Adrenal gland (tissue), 12 donors: ENCODE measurements around the gene AKR1A1. TPM values are rescaled to one million over a fixed set of nuclear protein-coding genes. Genes with fewer than 3 reads are reported as not detected.

Source experiments
- DNase-seq, 7 donors: peaks; one replicate each; pipeline ENCODE4 v3.0.0-alpha.2; 2019 to 2020
- H3K27ac ChIP-seq, 5 donors: fragments of 200-600 bp; sonication (generic) in 4 of 5; 1 replicate in 3 of 5; 2 replicates in 2 of 5; pipeline versions ENCODE4 v1.5.1 to v1.8.0; 2016 to 2020; ENCODE audit warnings: mild to moderate bottlenecking in 1 of 5
- H3K27me3 ChIP-seq: fragments of 200-600 bp; 2 replicates; pipeline ENCODE4 v1.8.0; 2021
- H3K36me3 ChIP-seq, 2 donors: fragments of 200-600 bp; replicated peaks in 1 of 2; 1 replicate in 1 of 2; 2 replicates in 1 of 2; pipeline versions ENCODE4 v1.5.1 to v1.8.0; 2018 to 2022
- H3K4me1 ChIP-seq, 2 donors: fragments of 200-600 bp; replicated peaks in 1 of 2; 1 replicate in 1 of 2; 2 replicates in 1 of 2; pipeline versions ENCODE4 v1.5.1 to v1.8.0; 2018 to 2021
- H3K4me3 ChIP-seq, 4 donors: fragments of 200-600 bp; sonication (generic) in 3 of 4; one replicate each; pipeline ENCODE4 v1.5.1; 2016 to 2018
- H3K9me3 ChIP-seq, 3 donors: fragments of 200-600 bp; sonication (generic) in 1 of 3; replicated peaks in 1 of 3; 1 replicate in 2 of 3; 2 replicates in 1 of 3; pipeline versions ENCODE4 v1.5.1 to v1.8.0; 2016 to 2021
- POLR2A ChIP-seq, 2 donors: fragments of 450-650 bp; IDR thresholded peaks; one replicate each; pipeline ENCODE4 v1.6.1; 2017; ENCODE audit warnings: antibody characterized with exemption in 2 of 2, mild to moderate bottlenecking in 2 of 2, moderate library complexity in 1 of 2
- WGBS, 4 donors: extraction: QIAGEN DNeasy Blood & Tissue Kit in 2 of 4; methylation state at CpG; one replicate each; pipeline versions ENCODE4 v1.1.5 to v1.1.7; 2013 to 2017; 5-methylcytosine and 5-hydroxymethylcytosine counted together
- intact Hi-C, 2 donors: fragments of 100-400 bp; cut with DNase I; formaldehyde crosslinking; loops; one replicate each; pipeline versions ENCODE4 v1.14.1 to v1.15.0; 2022 to 2023
- polyA plus RNA-seq, 3 donors: library from polyadenylated mRNA; stranded (reverse); fragments of 200-250 nt in 2 of 3; fragments of 350-450 nt in 1 of 3; fragmentation: Illumina TruSeq in 1 of 3; extraction: RNeasy Lipid Tissue Mini Kit (QIAGEN cat#74804) in 1 of 3; gene quantifications; one replicate each; pipeline ENCODE4 v1.2.3, GENCODE V29; 2013 to 2014
- total RNA-seq, 9 donors: library from RNA; depleted of rRNA in 4 of 9; stranded (reverse); fragments of >200 nt in 4 of 9; fragments of 120-200 nt in 1 of 9; fragmentation: NEBNext Ultra II Directional in 1 of 9; extraction: Animal tissue kit (Norgen Biotek cat#: 25700) in 1 of 9; gene quantifications; one replicate each; pipeline versions ENCODE4 v1.1.0 to v1.2.4, GENCODE V29; 2013 to 2023
- TF ChIP-seq, protein P1 (sequence below), 6 experiments: fragments of 450-650 bp in 4 of 6; fragments of 200-600 bp in 2 of 6; sonication (generic) in 1 of 6; IDR thresholded peaks; 1 replicate in 5 of 6; 2 replicates in 1 of 6; pipeline versions ENCODE4 v1.5.1 to v1.8.0; 2016 to 2021; ENCODE audit warnings: antibody characterized with exemption in 6 of 6, mild to moderate bottlenecking in 2 of 6, moderate library complexity in 1 of 6
- donor health status: healthy with polysubstance abuse.
- donor health status: Bipolar disorder and iron deficiency.
- donor health status: DM: yes; HTN: yes; CAD: no.
- donor health status: DM: no; HTN: no; CAD: no.
- donor health status: DM: no; HTN: no; CAD: no.
- donor health status: DM: yes; HTN: yes; CAD: no.

Gene AKR1A1
- total and polyA plus RNA-seq, 12 donors: 85.6 to 199 (median 119) TPM

DNA sequence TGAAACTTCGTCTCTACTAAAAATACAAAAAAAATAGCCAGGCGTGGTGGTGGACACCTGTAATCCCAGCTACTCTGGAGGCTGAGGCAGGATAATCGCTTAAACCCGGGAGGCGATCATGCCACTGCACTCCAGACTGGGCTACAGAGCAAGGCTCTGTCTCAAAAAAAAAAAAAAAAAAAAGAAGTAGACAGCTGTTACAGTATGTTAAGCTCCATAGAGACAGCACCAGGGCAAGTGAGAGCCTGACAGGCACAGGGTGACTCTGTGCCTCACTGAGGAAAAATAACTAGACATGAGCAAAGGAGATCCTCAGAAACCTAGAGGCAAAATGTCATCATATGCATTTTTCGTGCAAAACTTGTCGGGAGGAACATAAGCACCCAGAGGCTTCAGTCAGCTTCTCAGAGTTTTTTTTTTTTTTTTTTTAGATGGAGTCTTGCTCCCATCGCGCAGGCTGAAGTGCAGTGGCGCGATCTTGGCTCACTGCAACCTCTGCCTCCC is 19.9 kb upstream of the AKR1A1 start:
- no peaks in the 10 kb centered on the region for H3K9me3 ChIP-seq
- H3K27me3 ChIP-seq: no peaks in the 10 kb centered on the region
- H3K4me3 ChIP-seq: no peak overlapping the region
- WGBS, 4 donors: 89 to 95% (median 93%) methylated on average over 11 of the region's 11 CpGs
- no peaks in the 10 kb centered on the region for H3K36me3 ChIP-seq
- no peak for DNase-seq
- intact Hi-C loops: no loop called here
- TF ChIP-seq POLR2A (IDR thresholded peaks at IDR 0.05): no peak
- TF ChIP-seq, protein P1, sequence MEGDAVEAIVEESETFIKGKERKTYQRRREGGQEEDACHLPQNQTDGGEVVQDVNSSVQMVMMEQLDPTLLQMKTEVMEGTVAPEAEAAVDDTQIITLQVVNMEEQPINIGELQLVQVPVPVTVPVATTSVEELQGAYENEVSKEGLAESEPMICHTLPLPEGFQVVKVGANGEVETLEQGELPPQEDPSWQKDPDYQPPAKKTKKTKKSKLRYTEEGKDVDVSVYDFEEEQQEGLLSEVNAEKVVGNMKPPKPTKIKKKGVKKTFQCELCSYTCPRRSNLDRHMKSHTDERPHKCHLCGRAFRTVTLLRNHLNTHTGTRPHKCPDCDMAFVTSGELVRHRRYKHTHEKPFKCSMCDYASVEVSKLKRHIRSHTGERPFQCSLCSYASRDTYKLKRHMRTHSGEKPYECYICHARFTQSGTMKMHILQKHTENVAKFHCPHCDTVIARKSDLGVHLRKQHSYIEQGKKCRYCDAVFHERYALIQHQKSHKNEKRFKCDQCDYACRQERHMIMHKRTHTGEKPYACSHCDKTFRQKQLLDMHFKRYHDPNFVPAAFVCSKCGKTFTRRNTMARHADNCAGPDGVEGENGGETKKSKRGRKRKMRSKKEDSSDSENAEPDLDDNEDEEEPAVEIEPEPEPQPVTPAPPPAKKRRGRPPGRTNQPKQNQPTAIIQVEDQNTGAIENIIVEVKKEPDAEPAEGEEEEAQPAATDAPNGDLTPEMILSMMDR (IDR thresholded peaks at IDR 0.05): no peak
- H3K4me1 ChIP-seq: no peaks in the 10 kb centered on the region
- no peak overlapping the region for H3K27ac ChIP-seq

DNA sequence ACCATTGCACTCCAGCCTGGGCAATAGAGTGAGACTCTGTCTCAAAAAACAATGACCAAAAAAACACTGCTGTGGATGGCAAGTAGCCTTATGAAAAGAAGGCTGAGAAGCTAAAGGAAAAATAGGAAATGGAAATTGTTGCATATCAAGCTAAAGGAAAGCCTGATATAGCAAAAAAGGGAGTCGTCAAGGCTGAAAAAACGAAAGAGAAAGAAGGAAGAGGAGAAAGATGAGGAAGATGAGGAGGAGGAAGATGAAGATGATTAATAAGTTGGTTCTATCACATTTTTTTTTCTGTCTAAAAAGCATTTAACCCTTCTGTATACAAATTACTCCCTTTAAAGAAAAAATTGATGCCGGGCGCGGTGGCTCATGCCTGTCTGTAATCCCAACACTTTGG is 18.8 kb upstream of the AKR1A1 start:
- Histone ChIP-seq H3K4me1 (no peaks in the 10 kb centered on the region), H3K27ac (no peak overlapping the region), H3K4me3 (no peak overlapping the region), H3K9me3 (no peaks in the 10 kb centered on the region), H3K36me3 (no peaks in the 10 kb centered on the region), H3K27me3 (no peaks in the 10 kb centered on the region)
- DNase-seq: no peak
- 74 to 84% (median 82%) methylated on average over 5 of the region's 5 CpGs for WGBS, 4 donors
- TF ChIP-seq, protein P1 (IDR thresholded peaks at IDR 0.05): no peak
- no peak for TF ChIP-seq POLR2A (IDR thresholded peaks at IDR 0.05)
- intact Hi-C loops: no loop called here

GRCh38 chr1:45535988-45536766 is 14.4 kb upstream of the AKR1A1 start:
- H3K9me3 ChIP-seq: no peaks in the 10 kb centered on the region
- H3K4me3 ChIP-seq: no peak overlapping the region
- H3K27ac ChIP-seq: no peak overlapping the region
- no peaks in the 10 kb centered on the region for H3K27me3 ChIP-seq
- intact Hi-C loops: no loop called here
- no peaks in the 10 kb centered on the region for H3K4me1 ChIP-seq
- WGBS, 4 donors: 62 to 71% (median 67%) methylated on average over 6 of the region's 6 CpGs
- TF ChIP-seq POLR2A (IDR thresholded peaks at IDR 0.05): no peak
- TF ChIP-seq, protein P1 (IDR thresholded peaks at IDR 0.05): no peak
- DNase-seq: no peak
- no peaks in the 10 kb centered on the region for H3K36me3 ChIP-seq

GRCh38 chr1:45536886-45537285 is 13.7 kb upstream of the AKR1A1 start:
- Histone ChIP-seq H3K36me3 (no peaks in the 10 kb centered on the region), H3K4me1 (no peaks in the 10 kb centered on the region), H3K27me3 (no peaks in the 10 kb centered on the region), H3K27ac (no peak overlapping the region), H3K9me3 (no peaks in the 10 kb centered on the region), H3K4me3 (no peak overlapping the region)
- intact Hi-C loops: no loop called here
- no peak for DNase-seq
- 70 to 78% (median 74%) methylated on average over 4 of the region's 4 CpGs for WGBS, 4 donors
- TF ChIP-seq POLR2A (IDR thresholded peaks at IDR 0.05): no peak
- TF ChIP-seq, protein P1 (IDR thresholded peaks at IDR 0.05): no peak
